ENCODE results near the gene GATAD2B.
"Not testable (repeated sequence)": the region's sequence is repeated elsewhere in the genome, so short reads cannot be mapped to it uniquely, and the experiment has no call there.

Gene GATAD2B

GRCh38 chr1:153919876-153920852 lies 2.6 kb downstream of the GATAD2B start:
- H2BK5ac ChIP-seq (ENCODE audit: low read depth, low read length, poor library complexity) = no peak overlapping the region
- H3K14ac ChIP-seq (ENCODE audit: low read length) = no peak overlapping the region
- H3K36me3 ChIP-seq (ENCODE audit: control insufficient read depth in 1 of 2, insufficient read depth in 2 of 2, low read length in 2 of 2) = peaks cover 0 to 6% of the 10 kb centered on the region in 2 experiments
- H3K79me2 ChIP-seq (ENCODE audit: control insufficient read depth, insufficient read depth, low read length, poor library complexity) = peaks cover 21% of the 10 kb centered on the region
- H3K4me2 ChIP-seq (ENCODE audit: low read length) = peak overlapping the region; percentile 4
- H4K91ac ChIP-seq (ENCODE audit: low read depth, low read length) = no peak overlapping the region
- H3K9ac ChIP-seq (ENCODE audit: low read length) = no peak overlapping the region
- H3K79me1 ChIP-seq (ENCODE audit: low read length) = peaks cover 14% of the 10 kb centered on the region
- no peak overlapping the region for H2BK12ac ChIP-seq (ENCODE audit: low read length)
- H3K4me3 ChIP-seq (ENCODE audit: low read depth, low read length) = no peak overlapping the region
- DNase-seq = no peak
- H3K27me3 ChIP-seq (ENCODE audit: insufficient read depth, low read length) = no peaks in the 10 kb centered on the region
- H3K18ac ChIP-seq (ENCODE audit: low read length) = no peak overlapping the region
- no peak overlapping the region for H2BK120ac ChIP-seq (ENCODE audit: insufficient read depth, low read length, poor library complexity)
- peak overlapping the region; percentile 91 for H3K4ac ChIP-seq (ENCODE audit: low read depth, low read length)
- H2AK5ac ChIP-seq (ENCODE audit: low read length) = no peak overlapping the region
- no peak overlapping the region for H2AFZ ChIP-seq (ENCODE audit: insufficient read depth, low read length, poor library complexity)
- no peaks in the 10 kb centered on the region for H3K9me3 ChIP-seq (ENCODE audit: insufficient read depth, low read depth, low read length)
- H3K23ac ChIP-seq (ENCODE audit: low read length) = no peak overlapping the region
- WGBS (ENCODE audit: extremely low coverage, insufficient coverage, insufficient read length) = no CpG with 5 or more reads among the region's 4 CpGs
- H3K27ac ChIP-seq (ENCODE audit: low read depth, low read length) = no peak overlapping the region
- H3K4me1 ChIP-seq (ENCODE audit: control insufficient read depth in 1 of 2, insufficient read depth in 2 of 2, low read length in 2 of 2) = peaks cover 8 to 9% of the 10 kb centered on the region in 2 experiments
- no peak overlapping the region for H4K8ac ChIP-seq (ENCODE audit: low read depth, low read length)
- H4K12ac ChIP-seq (ENCODE audit: low read depth, low read length) = no peak overlapping the region

- Histone ChIP-seq H3K23ac (ENCODE audit: low read length) (no peak overlapping the region), H3K9me3 (ENCODE audit: insufficient read depth, low read depth, low read length) (no peaks in the 10 kb centered on the region), H3K36me3 (ENCODE audit: control insufficient read depth in 1 of 2, insufficient read depth in 2 of 2, low read length in 2 of 2) (peaks cover 0 to 10% of the 10 kb centered on the region in 2 experiments), H3K79me2 (ENCODE audit: control insufficient read depth, insufficient read depth, low read length, poor library complexity) (peaks cover 9% of the 10 kb centered on the region), H3K79me1 (ENCODE audit: low read length) (no peaks in the 10 kb centered on the region), H3K4me1 (ENCODE audit: control insufficient read depth in 1 of 2, insufficient read depth in 2 of 2, low read length in 2 of 2) (peaks cover 2 to 5% of the 10 kb centered on the region in 2 experiments), H3K4me2 (ENCODE audit: low read length) (no peak overlapping the region), H2BK12ac (ENCODE audit: low read length) (no peak overlapping the region), H4K8ac (ENCODE audit: low read depth, low read length) (no peak overlapping the region), H3K4me3 (ENCODE audit: low read depth, low read length) (no peak overlapping the region), H3K9ac (ENCODE audit: low read length) (no peak overlapping the region), H4K91ac (ENCODE audit: low read depth, low read length) (no peak overlapping the region), H2BK5ac (ENCODE audit: low read depth, low read length, poor library complexity) (no peak overlapping the region), H4K12ac (ENCODE audit: low read depth, low read length) (no peak overlapping the region), H2BK120ac (ENCODE audit: insufficient read depth, low read length, poor library complexity) (no peak overlapping the region), H3K14ac (ENCODE audit: low read length) (no peak overlapping the region), H3K18ac (ENCODE audit: low read length) (no peak overlapping the region), H3K27me3 (ENCODE audit: insufficient read depth, low read length) (no peaks in the 10 kb centered on the region), H3K4ac (ENCODE audit: low read depth, low read length) (no peak overlapping the region), H2AFZ (ENCODE audit: insufficient read depth, low read length, poor library complexity) (no peak overlapping the region), H3K27ac (ENCODE audit: low read depth, low read length) (no peak overlapping the region), H2AK5ac (ENCODE audit: low read length) (no peak overlapping the region)
- WGBS (ENCODE audit: extremely low coverage, insufficient coverage, insufficient read length) = no CpG with 5 or more reads among the region's 4 CpGs
- DNase-seq = no peak
Observed at GRCh38 chr1:153916297-153916696, 6.5 kb downstream of the GATAD2B start.

- Histone ChIP-seq H3K9me3 (ENCODE audit: insufficient read depth, low read depth, low read length) (no peaks in the 10 kb centered on the region), H4K91ac (ENCODE audit: low read depth, low read length) (no peak overlapping the region), H3K9ac (ENCODE audit: low read length) (no peak overlapping the region), H4K12ac (ENCODE audit: low read depth, low read length) (no peak overlapping the region), H3K18ac (ENCODE audit: low read length) (no peak overlapping the region), H2AFZ (ENCODE audit: insufficient read depth, low read length, poor library complexity) (no peak overlapping the region), H2AK5ac (ENCODE audit: low read length) (no peak overlapping the region), H4K8ac (ENCODE audit: low read depth, low read length) (no peak overlapping the region), H3K4me1 (ENCODE audit: control insufficient read depth in 1 of 2, insufficient read depth in 2 of 2, low read length in 2 of 2) (no peaks in the 10 kb centered on the region), H3K4me2 (ENCODE audit: low read length) (no peak overlapping the region), H3K36me3 (ENCODE audit: control insufficient read depth in 1 of 2, insufficient read depth in 2 of 2, low read length in 2 of 2) (peaks cover 6% of the 10 kb centered on the region in 2 experiments), H3K14ac (ENCODE audit: low read length) (no peak overlapping the region), H2BK5ac (ENCODE audit: low read depth, low read length, poor library complexity) (no peak overlapping the region), H3K4ac (ENCODE audit: low read depth, low read length) (peak overlapping the region; percentile 91), H2BK12ac (ENCODE audit: low read length) (no peak overlapping the region), H3K27me3 (ENCODE audit: insufficient read depth, low read length) (no peaks in the 10 kb centered on the region), H3K79me1 (ENCODE audit: low read length) (no peaks in the 10 kb centered on the region), H3K23ac (ENCODE audit: low read length) (no peak overlapping the region), H3K27ac (ENCODE audit: low read depth, low read length) (no peak overlapping the region), H3K4me3 (ENCODE audit: low read depth, low read length) (no peak overlapping the region), H3K79me2 (ENCODE audit: control insufficient read depth, insufficient read depth, low read length, poor library complexity) (peaks cover 6% of the 10 kb centered on the region), H2BK120ac (ENCODE audit: insufficient read depth, low read length, poor library complexity) (no peak overlapping the region)
- no peak for DNase-seq
- WGBS (ENCODE audit: extremely low coverage, insufficient coverage, insufficient read length) = no CpG with 5 or more reads among the region's 2 CpGs
Observed at GRCh38 chr1:153912349-153912748, 10.4 kb downstream of the GATAD2B start.

GRCh38 chr1:153910560-153910959 lies 12.2 kb downstream of the GATAD2B start:
- no CpG with 5 or more reads among the region's 6 CpGs for WGBS (ENCODE audit: extremely low coverage, insufficient coverage, insufficient read length)
- H3K9me3 ChIP-seq (ENCODE audit: insufficient read depth, low read depth, low read length); H3K4me2 ChIP-seq (ENCODE audit: low read length); H2BK120ac ChIP-seq (ENCODE audit: insufficient read depth, low read length, poor library complexity); H3K27me3 ChIP-seq (ENCODE audit: insufficient read depth, low read length); H3K4me1 ChIP-seq (ENCODE audit: control insufficient read depth in 1 of 2, insufficient read depth in 2 of 2, low read length in 2 of 2); H2BK12ac ChIP-seq (ENCODE audit: low read length); H3K4me3 ChIP-seq (ENCODE audit: low read depth, low read length); H3K14ac ChIP-seq (ENCODE audit: low read length); H3K27ac ChIP-seq (ENCODE audit: low read depth, low read length); H4K91ac ChIP-seq (ENCODE audit: low read depth, low read length); H3K9ac ChIP-seq (ENCODE audit: low read length); H2AFZ ChIP-seq (ENCODE audit: insufficient read depth, low read length, poor library complexity); H2BK5ac ChIP-seq (ENCODE audit: low read depth, low read length, poor library complexity); DNase-seq; H2AK5ac ChIP-seq (ENCODE audit: low read length); H3K79me2 ChIP-seq (ENCODE audit: control insufficient read depth, insufficient read depth, low read length, poor library complexity); H3K23ac ChIP-seq (ENCODE audit: low read length); H3K79me1 ChIP-seq (ENCODE audit: low read length); H3K18ac ChIP-seq (ENCODE audit: low read length); H4K12ac ChIP-seq (ENCODE audit: low read depth, low read length); H3K36me3 ChIP-seq (ENCODE audit: control insufficient read depth in 1 of 2, insufficient read depth in 2 of 2, low read length in 2 of 2); H4K8ac ChIP-seq (ENCODE audit: low read depth, low read length): not testable (repeated sequence)
- H3K4ac ChIP-seq (ENCODE audit: low read depth, low read length) = peak overlapping the region; percentile 69

All from trophoblast cell (in vitro differentiated cells and primary cell).